GM23338 (cell line): ENCODE measurements around the gene LOXL1. TPM values are rescaled to one million over a fixed set of nuclear protein-coding genes. Genes with fewer than 3 reads are reported as not detected.

Source experiments
- CREB1 ChIP-seq: fragments of 250-450 bp; sonication (Bioruptor Pico); IDR thresholded peaks from 2 replicates; pipeline ENCODE4 v1.5.0; 2020; ENCODE audit warnings: low read depth, mild to moderate bottlenecking, moderate library complexity
- EZH2phosphoT487 ChIP-seq: fragments of 200-600 bp; sonication (generic); IDR thresholded peaks from one replicate; pipeline ENCODE4 v1.8.1; 2018; ENCODE audit warnings: antibody characterized with exemption; ENCODE audit not compliant: unreplicated experiment
- NANOG ChIP-seq: IDR thresholded peaks from 2 replicates; pipeline ENCODE4 v1.6.1; 2016; ENCODE audit warnings: antibody characterized with exemption, borderline replicate concordance
- STAT1 ChIP-seq: IDR thresholded peaks from one replicate; pipeline ENCODE4 v1.6.1; 2016; ENCODE audit warnings: antibody characterized with exemption; ENCODE audit not compliant: unreplicated experiment
- ZNF114 ChIP-seq: fragments of 250-450 bp; sonication (Bioruptor Pico); IDR thresholded peaks from 2 replicates; pipeline ENCODE4 v1.5.0; 2020; ENCODE audit warnings: mild to moderate bottlenecking, moderate library complexity
- ZNF331 ChIP-seq: fragments of 250-450 bp; sonication (Bioruptor Pico); IDR thresholded peaks from 2 replicates; pipeline ENCODE4 v1.5.0; 2020; ENCODE audit warnings: low read depth, mild to moderate bottlenecking, moderate library complexity
- polyA plus RNA-seq: library from polyadenylated mRNA; unstranded; fragments of >200 nt; fragmentation: Nextera tagmentation; extraction: Ambion mirVana; gene quantifications from 2 replicates; pipeline ENCODE4 v1.2.1, GENCODE V29; 2016
- total RNA-seq: library from RNA; depleted of rRNA; stranded (reverse); fragments of >200 nt; shearing (Covaris generic); gene quantifications from 2 replicates; pipeline ENCODE4 v1.2.3, GENCODE V29; 2014
- TF ChIP-seq, protein P1 (sequence below): fragments of 250-450 bp; sonication (Bioruptor Pico); IDR thresholded peaks from 2 replicates; pipeline ENCODE4 v1.5.0; 2020; ENCODE audit warnings: mild to moderate bottlenecking, moderate library complexity
- TF ChIP-seq, protein P2 (sequence below): IDR thresholded peaks from 2 replicates; pipeline ENCODE4 v1.6.1; 2016; ENCODE audit warnings: antibody characterized with exemption
- TF ChIP-seq, protein P3 (sequence below), 2 experiments: fragments of 200-600 bp in 1 of 2; sonication (generic) in 1 of 2; conservative IDR thresholded peaks; 2 replicates each; pipeline versions ENCODE4 v1.5.1 to v1.6.1; 2016 to 2017; ENCODE audit warnings: antibody characterized with exemption in 2 of 2, low read depth in 2 of 2, mild to moderate bottlenecking in 2 of 2, moderate library complexity in 1 of 2

LOXL1 gene
- total and polyA plus RNA-seq, 2 experiments from 2014 or later: 6.9 to 10.8 TPM

- TF ChIP-seq, protein P1, sequence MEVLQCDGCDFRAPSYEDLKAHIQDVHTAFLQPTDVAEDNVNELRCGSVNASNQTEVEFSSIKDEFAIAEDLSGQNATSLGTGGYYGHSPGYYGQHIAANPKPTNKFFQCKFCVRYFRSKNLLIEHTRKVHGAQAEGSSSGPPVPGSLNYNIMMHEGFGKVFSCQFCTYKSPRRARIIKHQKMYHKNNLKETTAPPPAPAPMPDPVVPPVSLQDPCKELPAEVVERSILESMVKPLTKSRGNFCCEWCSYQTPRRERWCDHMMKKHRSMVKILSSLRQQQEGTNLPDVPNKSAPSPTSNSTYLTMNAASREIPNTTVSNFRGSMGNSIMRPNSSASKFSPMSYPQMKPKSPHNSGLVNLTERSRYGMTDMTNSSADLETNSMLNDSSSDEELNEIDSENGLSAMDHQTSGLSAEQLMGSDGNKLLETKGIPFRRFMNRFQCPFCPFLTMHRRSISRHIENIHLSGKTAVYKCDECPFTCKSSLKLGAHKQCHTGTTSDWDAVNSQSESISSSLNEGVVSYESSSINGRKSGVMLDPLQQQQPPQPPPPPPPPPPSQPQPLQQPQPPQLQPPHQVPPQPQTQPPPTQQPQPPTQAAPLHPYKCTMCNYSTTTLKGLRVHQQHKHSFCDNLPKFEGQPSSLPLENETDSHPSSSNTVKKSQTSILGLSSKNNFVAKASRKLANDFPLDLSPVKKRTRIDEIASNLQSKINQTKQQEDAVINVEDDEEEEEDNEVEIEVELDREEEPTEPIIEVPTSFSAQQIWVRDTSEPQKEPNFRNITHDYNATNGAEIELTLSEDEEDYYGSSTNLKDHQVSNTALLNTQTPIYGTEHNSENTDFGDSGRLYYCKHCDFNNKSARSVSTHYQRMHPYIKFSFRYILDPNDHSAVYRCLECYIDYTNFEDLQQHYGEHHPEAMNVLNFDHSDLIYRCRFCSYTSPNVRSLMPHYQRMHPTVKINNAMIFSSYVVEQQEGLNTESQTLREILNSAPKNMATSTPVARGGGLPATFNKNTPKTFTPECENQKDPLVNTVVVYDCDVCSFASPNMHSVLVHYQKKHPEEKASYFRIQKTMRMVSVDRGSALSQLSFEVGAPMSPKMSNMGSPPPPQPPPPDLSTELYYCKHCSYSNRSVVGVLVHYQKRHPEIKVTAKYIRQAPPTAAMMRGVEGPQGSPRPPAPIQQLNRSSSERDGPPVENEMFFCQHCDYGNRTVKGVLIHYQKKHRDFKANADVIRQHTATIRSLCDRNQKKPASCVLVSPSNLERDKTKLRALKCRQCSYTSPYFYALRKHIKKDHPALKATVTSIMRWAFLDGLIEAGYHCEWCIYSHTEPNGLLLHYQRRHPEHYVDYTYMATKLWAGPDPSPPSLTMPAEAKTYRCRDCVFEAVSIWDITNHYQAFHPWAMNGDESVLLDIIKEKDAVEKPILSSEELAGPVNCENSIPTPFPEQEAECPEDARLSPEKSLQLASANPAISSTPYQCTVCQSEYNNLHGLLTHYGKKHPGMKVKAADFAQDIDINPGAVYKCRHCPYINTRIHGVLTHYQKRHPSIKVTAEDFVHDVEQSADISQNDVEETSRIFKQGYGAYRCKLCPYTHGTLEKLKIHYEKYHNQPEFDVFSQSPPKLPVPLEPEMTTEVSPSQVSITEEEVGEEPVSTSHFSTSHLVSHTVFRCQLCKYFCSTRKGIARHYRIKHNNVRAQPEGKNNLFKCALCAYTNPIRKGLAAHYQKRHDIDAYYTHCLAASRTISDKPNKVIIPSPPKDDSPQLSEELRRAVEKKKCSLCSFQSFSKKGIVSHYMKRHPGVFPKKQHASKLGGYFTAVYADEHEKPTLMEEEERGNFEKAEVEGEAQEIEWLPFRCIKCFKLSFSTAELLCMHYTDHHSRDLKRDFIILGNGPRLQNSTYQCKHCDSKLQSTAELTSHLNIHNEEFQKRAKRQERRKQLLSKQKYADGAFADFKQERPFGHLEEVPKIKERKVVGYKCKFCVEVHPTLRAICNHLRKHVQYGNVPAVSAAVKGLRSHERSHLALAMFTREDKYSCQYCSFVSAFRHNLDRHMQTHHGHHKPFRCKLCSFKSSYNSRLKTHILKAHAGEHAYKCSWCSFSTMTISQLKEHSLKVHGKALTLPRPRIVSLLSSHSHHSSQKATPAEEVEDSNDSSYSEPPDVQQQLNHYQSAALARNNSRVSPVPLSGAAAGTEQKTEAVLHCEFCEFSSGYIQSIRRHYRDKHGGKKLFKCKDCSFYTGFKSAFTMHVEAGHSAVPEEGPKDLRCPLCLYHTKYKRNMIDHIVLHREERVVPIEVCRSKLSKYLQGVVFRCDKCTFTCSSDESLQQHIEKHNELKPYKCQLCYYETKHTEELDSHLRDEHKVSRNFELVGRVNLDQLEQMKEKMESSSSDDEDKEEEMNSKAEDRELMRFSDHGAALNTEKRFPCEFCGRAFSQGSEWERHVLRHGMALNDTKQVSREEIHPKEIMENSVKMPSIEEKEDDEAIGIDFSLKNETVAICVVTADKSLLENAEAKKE: no peak
- TF ChIP-seq, protein P2, sequence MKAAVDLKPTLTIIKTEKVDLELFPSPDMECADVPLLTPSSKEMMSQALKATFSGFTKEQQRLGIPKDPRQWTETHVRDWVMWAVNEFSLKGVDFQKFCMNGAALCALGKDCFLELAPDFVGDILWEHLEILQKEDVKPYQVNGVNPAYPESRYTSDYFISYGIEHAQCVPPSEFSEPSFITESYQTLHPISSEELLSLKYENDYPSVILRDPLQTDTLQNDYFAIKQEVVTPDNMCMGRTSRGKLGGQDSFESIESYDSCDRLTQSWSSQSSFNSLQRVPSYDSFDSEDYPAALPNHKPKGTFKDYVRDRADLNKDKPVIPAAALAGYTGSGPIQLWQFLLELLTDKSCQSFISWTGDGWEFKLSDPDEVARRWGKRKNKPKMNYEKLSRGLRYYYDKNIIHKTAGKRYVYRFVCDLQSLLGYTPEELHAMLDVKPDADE: no peak
- TF ChIP-seq STAT1: no peak
- TF ChIP-seq CREB1 (CRISPR knock-in tag): no peak
- TF ChIP-seq EZH2phosphoT487: no peak
- TF ChIP-seq NANOG: no peak
- TF ChIP-seq ZNF331 (CRISPR knock-in tag): no peak
- TF ChIP-seq, protein P3, sequence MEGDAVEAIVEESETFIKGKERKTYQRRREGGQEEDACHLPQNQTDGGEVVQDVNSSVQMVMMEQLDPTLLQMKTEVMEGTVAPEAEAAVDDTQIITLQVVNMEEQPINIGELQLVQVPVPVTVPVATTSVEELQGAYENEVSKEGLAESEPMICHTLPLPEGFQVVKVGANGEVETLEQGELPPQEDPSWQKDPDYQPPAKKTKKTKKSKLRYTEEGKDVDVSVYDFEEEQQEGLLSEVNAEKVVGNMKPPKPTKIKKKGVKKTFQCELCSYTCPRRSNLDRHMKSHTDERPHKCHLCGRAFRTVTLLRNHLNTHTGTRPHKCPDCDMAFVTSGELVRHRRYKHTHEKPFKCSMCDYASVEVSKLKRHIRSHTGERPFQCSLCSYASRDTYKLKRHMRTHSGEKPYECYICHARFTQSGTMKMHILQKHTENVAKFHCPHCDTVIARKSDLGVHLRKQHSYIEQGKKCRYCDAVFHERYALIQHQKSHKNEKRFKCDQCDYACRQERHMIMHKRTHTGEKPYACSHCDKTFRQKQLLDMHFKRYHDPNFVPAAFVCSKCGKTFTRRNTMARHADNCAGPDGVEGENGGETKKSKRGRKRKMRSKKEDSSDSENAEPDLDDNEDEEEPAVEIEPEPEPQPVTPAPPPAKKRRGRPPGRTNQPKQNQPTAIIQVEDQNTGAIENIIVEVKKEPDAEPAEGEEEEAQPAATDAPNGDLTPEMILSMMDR (conservative IDR thresholded peaks at IDR 0.05; ENCODE audit: low read depth in 2 of 2): no peak
- no peak for TF ChIP-seq ZNF114
Measured at GRCh38 chr15:73935547-73935946, 9.3 kb downstream of the LOXL1 start (continued).
